GM18861 (cell line): ENCODE data around the gene HOPX.
"Not testable (repeated sequence)": the region's sequence is repeated elsewhere in the genome, so short reads cannot be mapped to it uniquely, and the experiment has no call there.

Experiments used
- ATAC-seq: cut with Tn5 transposase; IDR thresholded peaks from one replicate; pipeline ENCODE4 v1.9.1; 2021; ENCODE audit not compliant: unreplicated experiment

Gene HOPX

DNA sequence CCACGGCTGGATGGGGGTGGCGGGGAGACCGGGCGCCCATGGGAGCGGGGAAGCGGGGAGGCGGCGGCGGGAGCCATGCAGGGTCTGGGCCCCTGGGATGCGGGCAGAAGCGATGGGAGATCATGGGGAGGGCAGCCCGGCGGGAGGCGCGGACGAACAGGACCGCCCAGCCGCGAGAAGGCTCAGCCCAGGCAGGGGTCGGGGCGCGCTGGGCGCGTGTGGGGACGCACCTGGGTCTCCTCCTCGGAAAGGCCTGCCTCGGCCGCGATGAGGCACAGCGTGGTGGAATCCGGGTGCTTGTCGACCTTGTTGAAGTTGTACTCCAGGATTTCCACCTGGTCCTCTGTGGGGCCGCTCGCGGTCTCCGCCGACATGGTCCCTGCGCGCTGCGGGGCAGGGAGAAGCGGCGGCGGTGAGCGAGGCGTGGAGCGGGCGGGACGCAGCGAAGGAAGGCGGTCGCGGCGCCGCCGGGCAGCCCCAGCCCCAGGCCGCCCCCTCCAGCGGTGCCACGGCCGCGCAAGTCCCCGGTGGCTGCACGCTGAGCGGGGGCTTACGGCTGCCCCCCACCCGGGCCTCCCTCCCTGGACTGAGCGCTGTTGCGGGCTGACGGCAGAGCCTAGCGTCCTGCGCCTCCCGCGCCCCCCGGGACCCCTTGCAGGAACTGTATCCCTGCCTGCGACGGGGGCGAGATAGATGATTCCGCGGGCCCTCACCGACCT is 25.3 kb downstream of the HOPX start:
- no peak for ATAC-seq

- ATAC-seq: no peak
These were observed 25.9 kb downstream of the HOPX start for GRCh38 chr4:56655209-56655626.

- no peak for ATAC-seq
These were observed 26.9 kb downstream of the HOPX start for GRCh38 chr4:56654238-56654632.

- ATAC-seq: no peak
These were observed 27.4 kb downstream of the HOPX start for GRCh38 chr4:56653461-56654237.

DNA sequence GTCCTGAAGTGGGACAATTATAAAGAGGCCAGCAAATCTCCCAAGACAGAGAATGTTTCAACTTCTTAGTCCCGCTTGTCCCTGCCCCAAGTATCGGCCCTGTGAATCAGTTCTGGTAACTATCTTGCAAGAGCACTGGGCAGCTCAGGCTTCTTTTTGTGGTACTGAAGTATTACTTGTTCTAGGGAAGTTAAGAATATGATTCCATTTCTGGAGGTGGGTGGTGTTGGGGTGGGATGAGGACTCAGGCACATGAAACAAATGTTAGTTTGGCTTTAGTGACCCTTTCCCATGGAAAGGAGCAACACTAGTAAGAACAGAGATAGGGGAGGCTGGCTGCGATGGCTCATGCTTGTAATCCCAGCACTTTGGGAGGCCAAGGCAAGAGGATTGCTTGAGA is 28.9 kb downstream of the HOPX start:
- no peak for ATAC-seq

- no peak for ATAC-seq
These were observed 30.1 kb downstream of the HOPX start for GRCh38 chr4:56651056-56651350.

DNA sequence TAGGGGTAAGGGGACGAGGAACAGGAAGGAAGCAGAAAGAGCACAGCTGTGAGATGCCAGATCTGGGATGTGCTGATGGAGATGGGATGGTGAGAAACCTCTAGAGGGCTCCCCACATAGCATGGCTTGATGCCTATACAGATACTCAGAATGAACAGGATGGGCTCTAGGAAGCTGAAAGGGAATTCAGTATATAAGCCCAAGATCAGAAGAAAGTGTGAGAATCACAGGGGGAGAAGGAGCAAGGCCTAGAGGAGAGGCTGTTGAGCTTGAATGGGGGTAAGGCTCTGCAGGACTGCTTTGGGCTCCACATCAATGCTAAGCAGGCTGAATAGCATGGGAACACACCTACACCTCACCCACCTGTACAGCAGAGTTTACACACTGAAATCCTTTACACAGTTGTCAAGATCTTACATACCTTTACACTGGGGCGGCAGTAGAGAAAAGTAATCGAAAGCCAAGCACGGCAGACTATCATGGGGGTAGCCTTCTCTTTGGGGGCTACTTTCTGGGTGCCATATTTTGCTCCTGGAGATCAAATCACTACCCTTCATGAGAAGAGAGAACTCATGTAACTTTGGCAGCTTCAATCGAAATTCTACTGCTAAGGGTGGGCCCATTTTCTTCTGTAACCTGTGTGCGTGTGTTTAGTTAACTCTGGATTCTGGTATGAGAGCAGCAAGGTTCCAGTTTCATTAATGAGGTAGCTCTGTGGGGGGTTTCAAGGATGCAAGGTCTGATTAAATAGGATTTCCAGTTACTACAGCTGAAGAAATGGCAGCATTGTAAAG is 30.6 kb downstream of the HOPX start:
- ATAC-seq: no peak

GRCh38 chr4:56649445-56650261 is 31.4 kb downstream of the HOPX start:
- ATAC-seq: no peak

- no peak for ATAC-seq
These were observed 32.3 kb downstream of the HOPX start for GRCh38 chr4:56648824-56649151.

GRCh38 chr4:56648021-56648823 is 32.9 kb downstream of the HOPX start:
- no peak for ATAC-seq

DNA sequence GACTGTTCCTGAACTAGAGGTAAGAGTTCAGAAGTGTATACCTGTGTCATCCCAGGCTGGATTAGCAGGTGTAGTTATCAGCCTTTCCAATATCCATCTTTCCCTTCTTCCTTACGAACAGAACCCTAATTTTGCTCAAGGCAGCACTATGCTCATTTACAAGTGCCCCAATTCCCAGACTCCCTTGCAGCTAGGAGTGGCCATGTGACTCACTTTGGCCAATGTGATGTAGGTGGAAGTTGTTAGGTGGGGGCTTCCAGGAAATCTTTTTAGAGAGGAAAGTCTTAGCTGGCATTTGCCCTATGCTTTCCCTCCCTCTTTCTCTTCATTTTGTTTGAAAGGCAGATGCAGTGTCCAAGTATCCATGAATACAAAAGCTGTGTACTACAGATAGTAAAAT is 34.8 kb downstream of the HOPX start:
- ATAC-seq: no peak

GRCh38 chr4:56643596-56643995 is 37.5 kb downstream of the HOPX start:
- ATAC-seq: no peak

DNA sequence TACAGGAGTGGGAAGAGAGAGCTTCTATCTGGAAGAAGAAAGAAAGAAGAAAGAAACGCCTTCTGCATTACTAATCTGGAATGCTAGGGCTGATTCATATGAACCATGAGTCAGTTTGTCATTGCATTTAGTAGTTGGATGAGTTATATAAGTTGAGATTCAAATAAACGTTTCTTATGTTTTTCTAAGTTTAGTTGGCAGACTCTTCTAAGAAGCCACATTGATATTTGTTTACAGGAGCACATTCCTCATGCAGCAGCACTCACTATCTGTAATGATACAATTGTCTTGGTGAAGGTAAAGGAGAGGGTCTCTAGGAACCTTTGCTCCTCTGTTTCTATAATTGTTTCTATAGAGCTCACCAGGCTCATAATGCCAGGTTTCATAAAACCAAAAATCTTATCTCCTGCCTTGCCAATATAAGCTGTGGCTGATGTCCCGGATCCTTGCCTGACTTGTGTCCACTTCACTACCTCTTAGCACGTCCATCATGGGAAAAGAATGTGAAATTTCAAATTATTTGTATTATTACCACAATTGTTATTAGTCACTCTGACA is 39.5 kb downstream of the HOPX start:
- ATAC-seq: no peak

GRCh38 chr4:56640621-56641493 is 40.2 kb downstream of the HOPX start:
- ATAC-seq: no peak

GRCh38 chr4:56637791-56638190 is 43.3 kb downstream of the HOPX start:
- ATAC-seq: no peak

- no peak for ATAC-seq
These were observed 43.9 kb downstream of the HOPX start for GRCh38 chr4:56637154-56637553.

- not testable (repeated sequence) for ATAC-seq
These were observed 46.1 kb downstream of the HOPX start for GRCh38 chr4:56634954-56635353.

- ATAC-seq: no peak
These were observed 47.6 kb downstream of the HOPX start for GRCh38 chr4:56633486-56633885.
